GM13976 (cell line): ENCODE results near the gene GNAT1.

Source experiments
- DNase-seq: peaks from one replicate; pipeline ENCODE4 v3.0.0; 2012; ENCODE audit warnings: low spot score
- in situ Hi-C: fragments of 300-500 bp; cut with MboI; formaldehyde crosslinking; loops from one replicate; pipeline ENCODE4 v1.12.0; 2022; ENCODE audit warnings: low sequenced_read_pairs, mixed read lengths, inconsistent platforms; ENCODE audit not compliant: unreplicated experiment
- TF ChIP-seq, protein P1 (sequence below): IDR thresholded peaks from 2 replicates; pipeline ENCODE4 v1.5.1; 2012; ENCODE audit warnings: borderline replicate concordance, mild to moderate bottlenecking; ENCODE audit not compliant: insufficient read depth; ENCODE audit errors: extremely low read depth, missing control alignments, control extremely low read depth

GNAT1 gene

DNA sequence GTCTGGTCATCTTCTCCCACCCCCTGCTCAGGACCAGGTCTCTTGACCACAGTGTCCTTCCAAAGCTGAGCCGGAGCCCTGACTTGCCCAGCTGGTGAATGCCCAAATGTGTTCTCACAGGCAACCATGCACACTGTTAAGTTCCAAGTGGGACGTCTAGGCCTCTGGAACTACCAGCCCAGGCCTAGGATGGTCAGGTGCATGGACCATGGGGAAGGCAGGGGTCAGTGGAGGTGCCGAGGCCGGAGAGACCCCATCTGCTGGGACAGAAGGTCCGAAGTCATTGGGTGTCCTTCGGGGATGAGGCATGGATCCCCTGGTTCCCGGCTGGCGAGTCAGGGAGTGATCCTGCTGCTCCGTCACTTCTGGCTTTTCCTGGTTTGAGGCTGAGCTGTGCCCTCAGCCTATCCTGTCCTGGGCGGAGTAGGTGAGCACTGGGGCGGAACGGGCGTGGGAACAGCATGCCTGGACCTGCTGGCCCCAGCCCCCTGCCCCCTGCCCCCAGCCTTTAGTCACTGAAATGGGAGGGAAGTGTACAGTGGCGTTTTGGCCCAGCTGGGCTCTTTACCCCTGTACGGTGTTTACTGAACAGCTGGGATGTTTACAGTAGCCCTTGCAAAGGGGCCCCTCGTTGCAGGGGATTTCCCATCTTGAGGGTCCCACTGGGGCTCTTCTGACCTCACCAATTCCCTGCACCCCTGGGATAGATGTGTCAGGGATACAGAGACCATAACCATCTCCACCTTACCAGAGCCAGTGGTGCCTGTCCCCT, 24.2 kb upstream of the GNAT1 start:
- TF ChIP-seq, protein P1, sequence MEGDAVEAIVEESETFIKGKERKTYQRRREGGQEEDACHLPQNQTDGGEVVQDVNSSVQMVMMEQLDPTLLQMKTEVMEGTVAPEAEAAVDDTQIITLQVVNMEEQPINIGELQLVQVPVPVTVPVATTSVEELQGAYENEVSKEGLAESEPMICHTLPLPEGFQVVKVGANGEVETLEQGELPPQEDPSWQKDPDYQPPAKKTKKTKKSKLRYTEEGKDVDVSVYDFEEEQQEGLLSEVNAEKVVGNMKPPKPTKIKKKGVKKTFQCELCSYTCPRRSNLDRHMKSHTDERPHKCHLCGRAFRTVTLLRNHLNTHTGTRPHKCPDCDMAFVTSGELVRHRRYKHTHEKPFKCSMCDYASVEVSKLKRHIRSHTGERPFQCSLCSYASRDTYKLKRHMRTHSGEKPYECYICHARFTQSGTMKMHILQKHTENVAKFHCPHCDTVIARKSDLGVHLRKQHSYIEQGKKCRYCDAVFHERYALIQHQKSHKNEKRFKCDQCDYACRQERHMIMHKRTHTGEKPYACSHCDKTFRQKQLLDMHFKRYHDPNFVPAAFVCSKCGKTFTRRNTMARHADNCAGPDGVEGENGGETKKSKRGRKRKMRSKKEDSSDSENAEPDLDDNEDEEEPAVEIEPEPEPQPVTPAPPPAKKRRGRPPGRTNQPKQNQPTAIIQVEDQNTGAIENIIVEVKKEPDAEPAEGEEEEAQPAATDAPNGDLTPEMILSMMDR: no peak
- in situ Hi-C loops: no loop called here
- DNase-seq: no peak

DNA sequence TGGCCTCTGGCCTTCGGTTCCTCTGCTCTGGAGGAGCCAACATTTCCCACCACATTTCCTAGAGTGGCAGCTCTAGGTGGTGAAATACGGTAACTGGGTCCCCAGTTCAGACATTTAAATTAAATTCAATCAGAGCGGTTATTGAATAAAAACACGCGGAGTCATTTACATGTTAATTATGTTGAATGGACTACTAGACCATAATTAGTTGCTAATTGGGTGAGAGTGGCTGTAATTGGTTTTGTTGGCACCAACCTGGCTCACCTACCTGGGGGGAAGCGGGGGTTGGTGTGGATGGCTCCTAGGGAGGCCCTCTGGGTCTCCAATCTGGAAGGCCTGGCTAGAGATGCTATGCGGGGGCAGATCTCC, 23.6 kb upstream of the GNAT1 start:
- TF ChIP-seq, protein P1: no peak
- no peak for DNase-seq
- in situ Hi-C loops: no loop called here

DNA sequence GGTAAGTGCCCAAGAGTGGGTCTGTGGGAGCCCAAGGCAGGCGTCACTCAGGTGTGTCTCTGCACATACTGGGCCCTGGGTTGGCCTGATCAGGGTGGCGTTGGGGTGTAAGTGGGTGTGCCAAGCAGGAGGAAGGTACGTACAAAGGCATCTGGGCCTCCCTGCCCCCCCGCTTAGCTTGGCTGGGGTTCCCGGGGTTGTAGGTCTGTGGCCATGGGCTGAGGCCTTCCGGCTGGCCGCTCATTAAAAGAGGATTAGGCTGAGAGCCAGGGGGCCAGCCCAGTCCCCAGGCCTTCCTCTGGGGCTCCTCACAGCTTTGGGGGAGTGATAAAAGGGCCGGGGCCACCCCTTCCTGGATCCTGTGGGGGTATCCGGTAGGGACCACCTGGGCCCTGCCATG, 23.0 kb upstream of the GNAT1 start:
- in situ Hi-C loops: no loop called here
- TF ChIP-seq, protein P1: no peak
- no peak for DNase-seq

DNA sequence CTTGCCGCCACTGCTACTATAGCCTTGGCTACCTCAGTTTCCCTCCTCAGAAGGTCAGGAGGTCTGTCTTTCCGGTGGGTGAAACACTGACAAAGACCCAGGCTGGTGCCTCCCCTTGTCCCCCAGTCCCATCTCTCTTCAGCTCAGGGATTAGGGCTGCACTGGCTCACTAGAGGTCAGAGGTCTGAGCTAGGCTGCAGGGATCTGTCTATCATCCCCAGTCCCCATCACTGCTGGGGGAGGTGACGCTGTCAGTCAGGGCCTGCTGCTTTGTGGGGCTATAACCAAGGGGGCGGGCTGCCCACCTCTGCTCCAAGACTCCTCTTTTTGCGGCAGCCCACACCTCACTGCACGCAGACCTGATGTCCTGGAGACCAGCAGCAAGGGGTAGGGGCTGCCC, 22.6 kb upstream of the GNAT1 start:
- in situ Hi-C loops: no loop called here
- TF ChIP-seq, protein P1: no peak
- DNase-seq: no peak

DNA sequence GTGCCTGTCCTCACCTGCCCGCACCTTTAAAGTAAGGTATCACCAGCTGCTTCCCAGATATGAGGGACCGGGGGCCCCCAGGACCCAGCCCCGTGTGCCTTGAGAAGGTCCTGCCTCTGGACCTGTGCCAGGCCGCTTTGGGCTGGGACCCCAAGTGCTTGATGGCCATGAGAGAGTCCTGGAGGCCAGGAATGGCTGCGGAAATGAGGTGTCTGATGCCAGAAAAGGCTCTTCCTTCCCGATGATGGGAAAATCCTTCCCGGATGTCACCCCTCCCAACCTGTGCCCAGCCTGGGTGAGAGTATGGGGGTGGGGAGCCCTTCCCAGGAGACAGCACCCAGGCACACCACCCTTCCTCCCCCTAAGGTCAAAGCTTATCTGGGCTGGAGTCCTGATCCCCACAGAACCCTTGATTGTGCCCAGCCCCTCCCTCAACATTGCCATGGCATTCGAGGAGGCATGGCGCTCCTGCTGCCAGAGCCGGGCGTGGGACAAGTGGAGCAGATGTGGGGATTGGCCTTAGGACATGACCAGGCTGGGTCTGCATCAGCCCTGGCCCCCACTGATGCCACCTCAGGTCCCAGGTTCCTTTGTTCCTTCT, 22.1 kb upstream of the GNAT1 start:
- TF ChIP-seq, protein P1: no peak
- DNase-seq: no peak
- in situ Hi-C loops: no loop called here

DNA sequence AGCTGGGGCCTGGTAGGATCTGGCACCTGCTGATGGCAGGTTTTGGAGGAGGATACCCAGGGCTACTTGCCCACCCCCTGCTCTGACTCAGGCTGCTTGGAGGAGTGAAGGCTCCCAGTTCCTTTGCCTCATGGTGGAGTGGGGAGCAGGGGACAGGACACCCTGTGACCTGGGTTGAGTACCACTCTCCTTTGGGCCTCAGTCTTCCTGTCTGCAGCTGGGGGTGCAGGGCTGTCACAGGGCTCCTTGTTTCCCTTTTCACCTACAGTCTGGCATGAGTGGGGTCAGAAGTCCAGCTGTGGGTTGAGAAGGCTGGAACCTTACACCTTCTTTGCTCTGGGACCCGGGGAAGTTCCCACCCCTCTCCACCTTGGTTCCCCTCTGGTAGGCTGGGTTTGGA, 21.6 kb upstream of the GNAT1 start:
- in situ Hi-C loops: no loop called here
- TF ChIP-seq, protein P1: no peak

More for the DNA sequence above, 21.6 kb upstream of the GNAT1 start:
- DNase-seq: no peak
